ENCODE results near the gene PRR5L.

PRR5L gene

GRCh38 chr11:36419791-36420424, 123.8 kb downstream of the PRR5L start:
- TF ChIP-seq CTCF (IDR thresholded peaks at IDR 0.05; ENCODE audit: extremely low read depth, insufficient read depth, missing control alignments), result no peak
- DNase-seq (ENCODE audit: low spot score), result no peak
- in situ Hi-C loops (cut with MboI; ENCODE audit: low pct_unique_long_range_greater_than_20kb, low sequenced_read_pairs, unreplicated experiment), result no loop called here

GRCh38 chr11:36421546-36422155, 125.6 kb downstream of the PRR5L start:
- DNase-seq (ENCODE audit: low spot score), result no peak
- TF ChIP-seq CTCF (IDR thresholded peaks at IDR 0.05; ENCODE audit: extremely low read depth, insufficient read depth, missing control alignments), result no peak
- in situ Hi-C loops (cut with MboI; ENCODE audit: low pct_unique_long_range_greater_than_20kb, low sequenced_read_pairs, unreplicated experiment), result no loop called here

GRCh38 chr11:36425561-36426081, 129.5 kb downstream of the PRR5L start:
- no peak for DNase-seq (ENCODE audit: low spot score)

GRCh38 chr11:36426226-36426848, 130.2 kb downstream of the PRR5L start:
- in situ Hi-C loops (cut with MboI; ENCODE audit: low pct_unique_long_range_greater_than_20kb, low sequenced_read_pairs, unreplicated experiment), result no loop called here
- DNase-seq (ENCODE audit: low spot score), result no peak
- no peak for TF ChIP-seq CTCF (IDR thresholded peaks at IDR 0.05; ENCODE audit: extremely low read depth, insufficient read depth, missing control alignments)

More at GRCh38 chr11:36425561-36426081, 129.5 kb downstream of the PRR5L start:
- TF ChIP-seq CTCF (IDR thresholded peaks at IDR 0.05; ENCODE audit: extremely low read depth, insufficient read depth, missing control alignments), result no peak
- in situ Hi-C loops (cut with MboI; ENCODE audit: low pct_unique_long_range_greater_than_20kb, low sequenced_read_pairs, unreplicated experiment), result no loop called here

- in situ Hi-C loops (cut with MboI; ENCODE audit: low pct_unique_long_range_greater_than_20kb, low sequenced_read_pairs, unreplicated experiment), result no loop called here
- DNase-seq (ENCODE audit: low spot score), result no peak
- TF ChIP-seq CTCF (IDR thresholded peaks at IDR 0.05; ENCODE audit: extremely low read depth, insufficient read depth, missing control alignments), result no peak
These were observed 131.0 kb downstream of the PRR5L start for GRCh38 chr11:36427079-36427478.

- in situ Hi-C loops (cut with MboI; ENCODE audit: low pct_unique_long_range_greater_than_20kb, low sequenced_read_pairs, unreplicated experiment), result no loop called here
- no peak for TF ChIP-seq CTCF (IDR thresholded peaks at IDR 0.05; ENCODE audit: extremely low read depth, insufficient read depth, missing control alignments)
- DNase-seq (ENCODE audit: low spot score), result no peak
These were observed 131.8 kb downstream of the PRR5L start for GRCh38 chr11:36427876-36428275.

Data from GM13977 (cell line).